Measurements from ENCODE around the gene NGF.

NGF gene

GRCh38 chr1:115280064-115280463, 58.0 kb downstream of the NGF start:
- DNase-seq (ENCODE audit: low spot score): no peak

DNA sequence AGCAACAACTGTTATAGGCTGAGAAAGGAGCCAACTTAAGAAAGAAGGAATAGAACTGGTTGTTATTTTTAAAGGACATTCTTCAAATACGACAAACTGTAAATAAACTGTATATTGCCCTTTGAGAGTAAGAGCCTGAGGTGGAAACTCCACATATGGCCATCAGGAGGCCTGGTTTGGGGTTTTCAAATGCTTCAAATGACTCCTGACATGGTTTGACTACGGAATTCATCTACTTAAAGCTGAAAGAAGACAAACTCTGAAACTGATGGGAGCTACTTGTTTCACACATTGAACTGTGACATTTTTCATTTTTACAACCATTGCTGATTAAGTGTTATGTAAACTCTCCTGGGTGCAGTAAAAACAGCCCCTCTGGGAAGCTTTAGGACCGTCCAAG, 59.8 kb downstream of the NGF start:
- DNase-seq (ENCODE audit: low spot score): no peak

DNA sequence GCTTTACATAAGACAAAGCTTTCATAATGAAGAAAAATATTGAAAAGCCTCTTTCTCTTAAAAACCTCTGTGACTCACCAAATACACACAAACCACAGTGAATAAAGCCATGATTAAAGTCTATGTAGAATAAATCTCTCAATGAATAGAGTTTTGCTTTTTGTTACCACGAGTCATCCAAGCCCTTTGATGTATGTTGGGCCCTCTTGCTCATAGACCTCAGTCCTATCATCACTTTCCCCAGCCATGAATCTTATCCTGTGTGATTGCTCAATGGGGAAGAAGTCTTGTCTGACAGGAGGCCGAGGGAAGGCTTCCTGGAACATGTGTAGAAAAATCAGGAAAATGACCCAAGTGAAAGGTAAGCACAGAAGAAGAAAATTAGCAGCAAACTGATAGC, 60.8 kb downstream of the NGF start:
- no peak for DNase-seq (ENCODE audit: low spot score)

DNA sequence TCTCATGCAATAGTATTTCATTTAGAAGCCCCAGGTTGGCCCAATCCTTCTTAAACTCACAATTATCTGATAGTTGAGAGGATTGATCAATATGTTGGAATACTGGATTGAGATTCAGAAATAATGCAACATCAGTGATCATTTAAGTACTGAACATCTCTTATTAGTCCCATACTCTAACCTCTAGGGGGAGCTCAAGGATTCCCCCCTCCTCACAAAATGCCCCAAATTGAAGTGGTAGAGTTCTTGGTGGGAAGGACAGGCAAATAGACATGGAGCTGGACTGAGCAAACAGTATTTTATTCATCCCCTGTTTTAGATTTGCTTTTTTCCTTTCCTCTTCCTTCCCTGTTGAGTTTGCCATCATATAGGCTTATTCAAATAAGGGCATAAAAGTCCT, 62.8 kb downstream of the NGF start:
- no peak for DNase-seq (ENCODE audit: low spot score)

DNA sequence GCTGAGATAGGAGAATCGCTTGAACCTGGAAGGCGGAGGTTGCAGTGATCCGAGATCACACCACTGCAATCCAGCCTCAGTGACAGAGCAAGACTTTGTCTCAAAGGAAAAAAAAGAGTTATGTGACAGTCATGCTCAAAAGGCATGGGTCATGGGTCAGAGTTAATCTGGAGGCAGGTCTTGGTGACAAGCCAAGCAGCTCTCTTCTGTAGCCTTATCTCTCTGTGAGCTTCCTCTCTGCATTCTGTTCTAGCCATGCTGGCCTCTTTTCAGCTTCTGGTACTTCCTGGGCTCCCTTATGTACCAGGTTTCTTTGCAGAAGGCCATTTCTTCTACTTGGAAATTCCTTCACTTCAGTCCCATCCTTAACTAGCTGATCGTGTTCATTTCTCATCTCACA, 63.6 kb downstream of the NGF start:
- no peak for DNase-seq (ENCODE audit: low spot score)

DNA sequence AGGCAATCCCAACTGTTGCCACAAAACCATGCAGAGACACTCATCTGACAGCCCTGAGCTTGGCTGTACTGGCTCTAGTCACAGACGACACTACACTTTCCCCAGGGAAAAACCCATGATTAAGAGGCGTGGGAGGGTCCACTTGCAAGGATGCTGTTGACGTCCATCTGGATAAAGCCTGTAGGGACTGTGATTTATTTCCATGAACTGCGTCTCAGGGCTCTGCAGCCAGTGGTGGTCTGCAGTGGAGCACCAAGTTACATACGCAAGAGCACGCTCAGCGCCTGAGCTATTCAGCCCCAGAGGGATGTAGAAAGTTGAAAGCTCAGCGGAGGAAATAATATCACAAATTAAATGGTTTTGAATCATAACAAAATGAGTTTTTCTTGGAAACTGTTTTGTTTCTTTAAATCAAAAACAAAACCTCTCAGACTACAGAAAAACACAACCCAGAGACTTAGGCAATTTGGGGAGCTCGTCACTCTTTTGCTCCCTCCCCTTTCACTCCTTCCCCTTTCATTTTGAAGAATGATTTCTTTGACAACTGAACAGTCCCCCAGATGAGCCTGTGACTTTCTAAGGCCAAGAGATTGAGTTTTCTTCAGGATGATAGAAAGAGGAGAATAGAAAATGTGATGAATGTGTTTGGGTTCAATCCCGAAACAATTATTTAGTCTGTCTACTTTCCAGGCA, 71.2 kb downstream of the NGF start:
- no peak for DNase-seq (ENCODE audit: low spot score)

DNA sequence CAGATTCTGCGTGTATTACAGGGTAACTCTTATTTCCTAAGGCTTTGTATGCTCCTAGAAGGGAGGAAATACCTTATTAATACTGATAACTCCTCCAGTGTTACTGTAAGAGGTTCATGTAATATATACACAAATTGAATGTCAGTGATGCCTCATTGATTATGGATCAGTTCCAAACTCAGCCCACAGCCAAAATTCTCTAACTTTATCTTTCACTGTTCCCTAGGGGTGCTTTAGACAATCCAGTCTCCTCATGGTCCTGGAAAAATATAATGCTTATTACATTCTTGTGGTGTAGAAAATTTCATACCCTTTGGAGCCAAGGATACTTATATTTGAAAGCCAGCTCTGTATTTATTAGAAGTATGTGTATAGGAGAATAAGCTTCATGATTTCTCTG, 73.0 kb downstream of the NGF start:
- no peak for DNase-seq (ENCODE audit: low spot score)

- DNase-seq (ENCODE audit: low spot score): no peak
These were observed 75.2 kb downstream of the NGF start for GRCh38 chr1:115262886-115263285.

GRCh38 chr1:115261496-115261895, 76.6 kb downstream of the NGF start:
- DNase-seq (ENCODE audit: low spot score): no peak

DNA sequence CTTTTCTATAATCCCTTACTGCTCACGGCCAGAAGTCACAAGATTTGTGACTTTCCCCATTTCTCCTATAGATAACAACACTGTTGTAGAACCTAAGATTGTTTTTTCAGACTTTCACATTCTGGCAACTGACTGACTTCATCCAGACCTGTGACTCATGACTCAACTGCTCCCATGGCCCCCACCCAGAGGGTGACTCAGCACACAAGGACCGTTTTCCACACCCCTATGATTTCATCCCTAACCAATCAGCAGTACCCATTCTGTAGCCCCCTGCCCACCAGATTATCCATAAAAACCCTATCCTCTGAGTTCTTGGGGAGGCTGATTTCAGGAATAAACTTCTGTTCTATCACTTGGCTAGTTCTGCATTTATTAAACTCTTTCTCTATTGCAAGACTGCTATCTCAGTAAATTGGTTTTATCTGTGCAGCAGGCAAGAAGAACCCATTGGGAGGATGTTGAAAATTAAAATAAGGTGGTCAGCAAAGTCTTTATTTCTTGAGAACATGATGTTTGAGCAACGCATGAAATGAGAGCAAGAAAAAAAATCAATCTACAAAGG, 79.7 kb downstream of the NGF start:
- no peak for DNase-seq (ENCODE audit: low spot score)

DNA sequence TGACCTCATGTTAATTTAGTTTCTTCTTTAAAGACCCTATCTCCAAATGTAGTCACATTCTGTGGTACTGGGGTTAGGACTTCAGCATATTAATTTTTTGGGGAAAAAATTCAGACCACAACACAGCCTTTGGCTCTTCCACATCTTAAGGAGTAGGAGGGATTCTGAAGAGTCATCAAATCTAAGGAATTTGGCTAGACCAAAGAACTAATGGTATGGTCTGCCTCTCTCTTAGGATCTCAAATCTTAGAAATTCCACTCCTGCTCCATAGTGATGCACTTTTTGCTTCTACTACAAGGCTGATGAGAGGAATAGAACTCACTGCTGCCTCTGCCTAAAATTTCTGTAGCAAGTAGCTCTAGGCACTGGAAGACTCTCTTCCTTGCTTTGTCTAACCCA, 80.5 kb downstream of the NGF start:
- no peak for DNase-seq (ENCODE audit: low spot score)

DNA sequence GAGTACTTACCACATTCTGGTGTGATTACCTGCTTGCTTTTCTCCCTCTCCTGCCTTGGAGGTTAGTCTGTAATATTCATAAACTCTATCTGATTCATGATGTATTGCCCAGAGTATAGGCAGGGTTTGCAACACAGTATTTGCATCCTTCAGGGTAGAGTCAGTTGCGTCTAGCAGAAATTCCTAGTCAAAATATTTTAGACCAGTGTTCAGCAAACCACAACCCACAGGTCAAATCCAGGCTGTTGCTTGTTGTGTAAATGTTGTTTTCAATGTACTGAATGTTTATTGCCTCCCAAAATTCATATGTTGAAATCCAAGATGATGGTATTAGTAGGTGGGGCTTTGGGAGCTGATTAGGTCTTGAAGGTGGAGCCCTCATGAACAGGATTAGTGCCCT, 82.9 kb downstream of the NGF start:
- no peak for DNase-seq (ENCODE audit: low spot score)

GRCh38 chr1:115252585-115252984, 85.5 kb downstream of the NGF start:
- DNase-seq (ENCODE audit: low spot score): no peak

GRCh38 chr1:115251856-115252255, 86.2 kb downstream of the NGF start:
- DNase-seq (ENCODE audit: low spot score): no peak

DNA sequence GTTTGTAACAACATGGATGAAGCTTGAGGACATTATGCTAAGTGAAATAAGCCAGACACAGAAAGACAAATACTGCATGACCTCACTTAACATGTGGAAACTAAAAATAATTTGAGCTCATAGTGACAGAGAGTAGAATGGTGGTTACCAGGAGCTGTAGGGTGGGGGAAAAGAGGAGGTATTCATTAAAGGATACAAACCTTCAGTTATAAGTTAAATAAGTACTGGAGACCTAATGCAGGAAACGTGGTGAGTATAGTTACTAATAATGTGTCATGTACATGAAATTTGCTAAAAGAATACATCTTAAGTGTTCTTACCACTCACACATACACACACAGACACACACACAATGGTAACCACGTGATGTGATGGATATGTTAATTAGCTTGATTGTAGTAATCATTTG, 86.7 kb downstream of the NGF start:
- DNase-seq (ENCODE audit: low spot score): no peak

DNA sequence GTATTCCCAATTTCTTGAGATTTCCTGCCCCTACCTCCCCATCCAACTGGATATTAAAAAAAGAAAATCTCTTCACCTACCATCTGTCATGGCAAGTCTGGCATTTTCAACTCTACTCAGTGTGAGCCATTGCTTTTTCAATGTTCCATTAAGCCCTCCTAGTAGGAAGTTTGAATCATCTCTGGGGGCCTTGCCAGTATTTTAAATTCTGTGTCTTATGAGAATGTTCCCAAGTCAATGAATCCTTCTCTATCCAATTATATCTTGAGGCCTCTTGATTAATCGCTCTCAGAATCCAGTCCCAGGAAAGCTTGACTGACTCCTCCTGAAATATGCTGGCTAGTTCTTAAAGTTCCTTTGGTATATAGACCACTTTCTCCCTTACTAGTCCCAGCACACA, 91.5 kb downstream of the NGF start:
- DNase-seq (ENCODE audit: low spot score): no peak

- DNase-seq (ENCODE audit: low spot score): no peak
These were observed 92.8 kb downstream of the NGF start for GRCh38 chr1:115245227-115245626.

DNA sequence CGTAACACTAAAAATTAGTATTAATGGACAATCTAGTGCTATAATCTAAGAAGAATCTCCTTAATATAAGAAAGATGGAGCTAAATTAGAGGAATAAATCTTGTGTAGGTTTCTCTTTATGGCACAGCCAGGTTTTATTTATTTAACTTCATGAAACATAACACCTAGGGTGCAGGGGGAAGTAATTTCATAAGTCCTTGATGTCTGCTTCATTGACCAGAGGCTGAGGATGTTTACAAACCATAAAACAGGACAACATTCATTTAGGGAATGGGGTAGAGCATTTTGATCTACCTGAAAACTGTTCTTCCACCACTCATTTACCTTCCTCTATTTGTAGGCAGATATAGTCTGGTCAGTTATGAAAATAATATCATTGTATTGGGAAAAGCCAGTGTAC, 95.5 kb downstream of the NGF start:
- DNase-seq (ENCODE audit: low spot score): no peak

DNA sequence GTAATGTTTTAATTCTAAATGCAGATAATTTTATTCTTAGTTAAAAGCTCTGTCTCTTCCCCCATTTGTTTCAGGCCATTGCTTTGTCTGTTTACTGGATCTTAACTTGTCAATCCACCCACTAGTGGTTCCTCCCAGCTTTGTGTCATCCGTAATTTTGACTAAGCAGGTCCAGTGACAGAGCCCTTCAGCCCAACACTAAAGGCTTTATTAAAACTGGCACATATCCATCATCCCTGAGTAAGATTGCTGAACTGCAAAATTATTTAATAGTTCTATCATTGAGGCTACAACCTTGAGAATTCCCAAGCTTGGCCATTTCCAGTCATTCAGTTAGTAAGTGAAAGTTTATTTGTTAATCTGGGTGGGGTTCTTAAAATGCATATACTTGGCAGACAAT, 96.7 kb downstream of the NGF start:
- DNase-seq (ENCODE audit: low spot score): no peak

- DNase-seq (ENCODE audit: low spot score): no peak
These were observed 97.8 kb downstream of the NGF start for GRCh38 chr1:115240297-115240696.

DNA sequence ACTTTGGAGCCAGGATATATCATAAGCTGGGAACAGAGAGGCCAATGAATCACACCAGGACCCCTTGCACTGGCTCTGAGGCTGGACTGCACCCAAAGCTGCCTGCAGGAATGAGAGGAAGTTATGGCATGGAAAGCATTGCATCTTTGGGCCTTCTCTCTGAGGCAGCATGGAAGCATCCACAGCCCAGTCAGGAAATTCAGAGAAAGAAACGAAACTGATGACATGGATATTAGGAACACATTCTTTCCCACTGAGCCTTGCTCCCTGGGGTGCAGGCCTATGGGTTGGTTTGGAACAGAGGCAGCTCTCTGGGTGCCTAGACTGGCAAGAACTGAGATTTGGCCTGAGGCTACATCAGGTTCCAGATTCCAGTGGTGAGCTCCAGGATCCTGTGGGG, 98.6 kb downstream of the NGF start:
- no peak for DNase-seq (ENCODE audit: low spot score)

GRCh38 chr1:115239148-115239422, 99.0 kb downstream of the NGF start:
- no peak for DNase-seq (ENCODE audit: low spot score)

- DNase-seq (ENCODE audit: low spot score): no peak
These were observed 99.5 kb downstream of the NGF start for GRCh38 chr1:115238336-115239147.

- peak; percentile 2 for DNase-seq (ENCODE audit: low spot score)
These were observed 100.5 kb downstream of the NGF start for GRCh38 chr1:115237507-115237906.
